Effector CD4-positive, alpha-beta T cell (primary cell): Measurements from ENCODE around the gene FREM1. TPM values are rescaled to one million over a fixed set of nuclear protein-coding genes. Genes with fewer than 3 reads are reported as not detected.
"Not testable (repeated sequence)": the region's sequence is repeated elsewhere in the genome, so short reads cannot be mapped to it uniquely, and the experiment has no call there.

ENCODE experiments used
- DNase-seq: peaks from one replicate; pipeline ENCODE4 v3.0.0-alpha.2; 2020
- total RNA-seq: gene quantifications from one replicate; lab custom pipeline; 2026; lab: John Stamatoyannopoulos, UW

FREM1 gene, protein sequence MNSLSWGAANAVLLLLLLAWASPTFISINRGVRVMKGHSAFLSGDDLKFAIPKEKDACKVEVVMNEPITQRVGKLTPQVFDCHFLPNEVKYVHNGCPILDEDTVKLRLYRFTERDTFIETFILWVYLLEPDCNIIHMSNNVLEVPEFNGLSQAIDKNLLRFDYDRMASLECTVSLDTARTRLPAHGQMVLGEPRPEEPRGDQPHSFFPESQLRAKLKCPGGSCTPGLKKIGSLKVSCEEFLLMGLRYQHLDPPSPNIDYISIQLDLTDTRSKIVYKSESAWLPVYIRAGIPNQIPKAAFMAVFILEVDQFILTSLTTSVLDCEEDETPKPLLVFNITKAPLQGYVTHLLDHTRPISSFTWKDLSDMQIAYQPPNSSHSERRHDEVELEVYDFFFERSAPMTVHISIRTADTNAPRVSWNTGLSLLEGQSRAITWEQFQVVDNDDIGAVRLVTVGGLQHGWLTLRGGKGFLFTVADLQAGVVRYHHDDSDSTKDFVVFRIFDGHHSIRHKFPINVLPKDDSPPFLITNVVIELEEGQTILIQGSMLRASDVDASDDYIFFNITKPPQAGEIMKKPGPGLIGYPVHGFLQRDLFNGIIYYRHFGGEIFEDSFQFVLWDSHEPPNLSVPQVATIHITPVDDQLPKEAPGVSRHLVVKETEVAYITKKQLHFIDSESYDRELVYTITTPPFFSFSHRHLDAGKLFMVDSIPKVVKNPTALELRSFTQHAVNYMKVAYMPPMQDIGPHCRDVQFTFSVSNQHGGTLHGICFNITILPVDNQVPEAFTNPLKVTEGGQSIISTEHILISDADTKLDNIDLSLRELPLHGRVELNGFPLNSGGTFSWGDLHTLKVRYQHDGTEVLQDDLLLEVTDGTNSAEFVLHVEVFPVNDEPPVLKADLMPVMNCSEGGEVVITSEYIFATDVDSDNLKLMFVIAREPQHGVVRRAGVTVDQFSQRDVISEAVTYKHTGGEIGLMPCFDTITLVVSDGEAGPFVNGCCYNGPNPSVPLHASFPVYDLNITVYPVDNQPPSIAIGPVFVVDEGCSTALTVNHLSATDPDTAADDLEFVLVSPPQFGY (N-terminal part only)
- total RNA-seq: not detected

DNA sequence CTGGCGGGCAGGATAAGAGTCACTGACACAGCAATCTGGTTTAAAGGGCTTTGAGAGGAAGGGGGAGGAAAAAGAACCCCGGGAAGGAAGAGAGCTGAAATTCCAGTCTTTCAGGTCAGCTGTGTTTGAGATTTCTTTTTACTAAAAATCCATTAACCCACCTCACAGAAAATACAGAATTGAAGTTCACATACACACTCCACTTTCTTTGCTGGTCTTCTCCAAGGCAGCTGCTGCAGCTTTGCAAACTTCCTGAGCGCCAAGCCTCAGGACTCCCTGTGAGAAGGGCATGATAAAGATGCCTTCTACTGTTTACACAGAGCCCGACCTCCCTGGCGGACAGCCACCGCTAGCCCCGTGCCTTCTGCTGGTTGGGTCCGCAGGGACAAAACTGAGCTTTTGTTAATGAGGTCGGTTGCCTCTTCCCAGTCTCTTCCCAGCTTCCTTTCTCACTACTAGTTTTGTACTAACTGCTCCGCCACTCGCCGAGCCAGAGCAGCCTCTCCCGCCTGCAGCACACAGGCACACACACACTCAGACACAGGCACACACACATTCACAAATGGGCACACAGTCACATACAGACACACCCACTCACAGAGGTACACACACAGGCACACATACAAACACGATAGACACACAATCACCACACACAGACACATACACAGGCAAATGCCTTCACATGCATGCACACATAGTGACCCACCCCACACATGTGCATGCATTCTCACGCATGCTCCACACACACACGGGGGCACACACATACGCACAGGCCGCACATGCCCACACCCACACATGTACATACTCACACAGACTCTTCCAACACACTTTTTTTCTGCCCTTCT is at the start of gene FREM1:
Gene FREM1, minus strand, starts transcription at position 468 of the 845 bp plus-strand sequence. CDS start 41,451 bp downstream, outside the sequence.
- no peak for DNase-seq

DNA sequence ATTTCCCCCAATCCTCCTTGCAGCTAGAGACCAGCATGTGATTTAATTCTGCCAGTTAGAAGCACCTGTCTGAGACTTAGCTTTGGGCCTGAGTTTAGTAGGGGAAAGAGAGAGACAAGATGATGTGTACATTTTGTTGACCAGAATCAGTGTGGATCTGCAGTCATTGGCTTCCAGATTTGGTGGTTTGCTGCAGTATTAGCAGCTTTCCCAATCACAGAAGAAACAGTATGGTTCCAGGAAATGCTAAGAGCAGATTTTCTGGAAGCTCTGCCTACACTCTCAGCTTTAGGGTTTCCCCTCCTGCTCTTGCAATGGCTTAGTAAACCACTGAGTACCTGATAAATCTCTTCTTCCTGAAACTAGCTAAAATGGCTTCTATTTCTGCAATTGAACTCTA is 48.8 kb upstream of the FREM1 start:
- DNase-seq: no peak

DNA sequence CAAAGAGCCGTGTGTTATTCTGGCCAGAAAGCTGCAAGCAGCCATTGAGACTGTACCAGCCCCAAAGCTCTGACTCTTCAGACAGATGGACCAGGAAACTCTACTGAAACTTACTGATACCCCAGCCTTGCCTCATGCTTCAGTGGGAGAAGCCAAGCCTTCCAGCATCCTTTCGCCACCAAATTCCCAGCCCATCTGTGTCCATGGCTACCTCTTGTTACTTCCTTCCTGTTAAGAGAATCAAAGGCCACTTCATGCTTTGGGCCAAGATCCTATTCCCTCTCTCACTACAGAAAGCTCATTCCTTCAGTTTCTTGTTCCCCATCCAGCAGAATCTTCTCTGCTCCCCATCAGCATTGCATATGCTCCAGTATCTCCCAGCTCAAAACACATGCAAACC is 46.9 kb upstream of the FREM1 start:
- no peak for DNase-seq

DNA sequence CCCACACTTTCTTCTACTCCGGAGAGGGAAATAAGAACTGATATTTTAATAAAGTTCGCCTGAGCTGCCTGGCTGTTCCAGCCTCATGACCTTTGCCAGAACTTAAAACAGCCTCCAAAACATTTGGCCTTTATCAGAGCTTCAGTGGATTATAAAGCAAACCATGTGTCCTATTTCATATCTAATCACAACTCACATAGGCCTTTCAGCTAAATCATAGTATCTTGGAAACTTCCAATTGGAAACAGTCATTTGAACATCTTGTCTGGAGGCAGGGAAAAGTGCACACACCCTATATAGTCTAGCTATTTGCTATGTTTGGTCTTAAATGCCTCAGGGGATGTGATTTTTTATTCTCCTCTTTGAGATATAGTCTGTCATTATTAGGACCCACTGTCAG is 46.0 kb upstream of the FREM1 start:
- no peak for DNase-seq

DNA sequence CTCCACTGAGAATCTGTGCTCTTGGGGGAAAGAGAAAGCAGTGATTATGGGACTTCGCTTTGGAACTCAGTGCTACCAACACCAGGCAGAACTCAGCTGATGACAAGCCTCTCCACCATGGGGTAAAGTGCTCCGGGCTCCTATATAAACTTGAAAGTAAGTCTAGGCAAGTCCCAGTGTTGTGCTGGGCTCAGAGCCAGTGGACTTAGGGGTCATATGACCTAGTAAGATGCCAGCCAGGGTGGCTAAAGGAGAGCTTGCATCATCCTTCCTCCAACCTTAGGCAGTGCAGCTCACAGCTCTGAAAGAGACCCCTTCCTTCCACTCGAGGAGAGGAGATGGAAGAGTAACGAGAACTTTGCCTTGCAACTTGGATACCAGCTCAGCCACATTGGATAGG is 35.1 kb upstream of the FREM1 start:
- DNase-seq: no peak

DNA sequence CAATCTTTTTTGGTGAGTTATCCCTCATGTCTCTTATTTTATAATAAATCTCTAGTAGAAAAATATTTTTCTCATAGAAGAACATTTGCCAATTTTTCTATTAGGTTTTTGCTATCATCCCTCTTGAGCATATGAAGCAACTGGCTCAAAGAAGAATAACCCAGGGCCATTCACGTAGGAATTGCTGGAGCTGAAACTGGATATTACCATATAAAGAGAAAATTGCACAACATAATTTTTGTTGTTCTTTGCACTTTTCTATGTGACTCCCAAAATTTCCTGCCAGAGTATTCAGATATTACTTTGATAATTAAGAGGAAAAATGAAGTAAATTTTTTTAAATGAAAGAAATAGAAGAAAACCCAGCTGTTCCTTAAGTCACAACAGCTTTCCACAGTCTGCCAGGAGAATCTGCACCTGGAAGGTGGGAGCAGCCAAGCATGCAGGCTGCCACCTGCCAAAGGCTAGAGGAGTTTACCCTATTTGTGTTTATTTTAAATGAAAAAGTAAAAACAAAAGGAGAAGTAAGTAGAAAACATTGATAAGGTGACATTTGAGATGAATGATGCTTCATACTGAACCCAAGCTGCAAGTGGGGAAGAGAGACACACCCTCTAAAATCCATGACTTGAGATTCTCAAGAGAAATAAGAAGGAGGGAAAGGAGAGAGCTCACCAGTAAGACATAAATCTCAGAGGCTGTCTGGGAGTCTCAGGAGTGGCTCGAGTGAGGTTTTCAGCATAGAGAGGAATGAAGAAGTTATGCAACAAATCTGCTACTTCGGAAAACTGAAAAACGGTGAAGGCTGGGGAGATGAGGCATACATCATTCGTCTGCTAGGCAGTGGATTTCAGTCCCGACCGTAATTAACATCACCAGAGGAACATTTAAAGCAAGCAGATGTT is 31.5 kb upstream of the FREM1 start:
- no peak for DNase-seq

DNA sequence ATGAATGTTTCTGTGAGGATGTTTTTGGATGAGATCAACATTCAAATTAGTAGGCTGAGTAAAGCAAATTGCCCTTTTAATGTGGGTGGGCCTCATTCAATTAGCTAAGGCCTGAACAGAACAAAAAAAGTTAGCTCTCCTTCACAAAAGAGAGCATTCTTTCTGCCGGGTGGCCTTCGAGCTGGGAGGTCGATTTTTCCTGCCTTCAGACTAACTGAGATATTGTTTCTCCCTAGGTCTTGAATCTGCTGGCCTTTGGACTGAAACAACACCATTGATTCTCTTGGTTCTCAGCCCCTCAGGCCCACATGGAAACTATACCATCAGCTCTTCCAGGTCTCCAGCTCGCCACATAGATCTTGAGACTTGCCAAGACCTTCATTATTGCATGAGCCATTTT is 29.1 kb upstream of the FREM1 start:
- no peak for DNase-seq

DNA sequence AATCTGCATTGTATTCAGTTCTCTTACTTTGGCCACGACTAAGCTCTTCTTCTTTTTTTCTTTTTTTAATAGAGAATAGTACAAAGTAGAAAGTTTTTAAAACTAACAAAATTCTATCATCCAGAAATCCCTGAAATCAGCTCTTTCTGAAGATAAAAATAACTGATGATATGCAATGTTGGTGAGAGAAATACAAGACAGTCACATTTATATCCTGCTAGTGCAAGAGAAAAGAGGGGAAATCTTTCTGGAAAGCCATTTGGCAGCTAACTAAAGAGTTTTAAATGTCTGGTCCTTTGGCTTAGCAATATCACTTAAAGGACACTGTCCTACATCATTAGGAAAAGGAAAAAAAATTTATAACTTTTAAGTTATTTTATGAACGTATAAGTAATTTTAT is 27.0 kb upstream of the FREM1 start:
- no peak for DNase-seq

DNA sequence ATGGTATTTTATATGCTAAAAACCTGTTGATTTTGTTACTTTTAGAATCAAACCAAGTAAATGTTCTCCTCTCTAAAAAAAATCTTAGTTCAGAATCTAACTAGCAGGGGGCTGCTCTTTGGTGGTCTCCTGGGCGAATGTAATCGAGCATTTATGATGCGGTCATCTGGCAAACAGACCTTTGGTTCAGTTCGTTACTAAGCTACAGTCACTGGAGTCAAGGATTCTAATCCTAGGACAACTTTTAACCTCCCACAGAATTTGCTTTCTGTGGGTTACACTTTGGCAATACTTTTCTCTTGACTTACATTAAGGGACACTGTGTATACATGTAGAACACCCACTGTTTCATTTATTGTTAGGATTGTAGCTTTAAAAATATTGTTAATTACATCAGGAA is 26.3 kb upstream of the FREM1 start:
- no peak for DNase-seq

DNA sequence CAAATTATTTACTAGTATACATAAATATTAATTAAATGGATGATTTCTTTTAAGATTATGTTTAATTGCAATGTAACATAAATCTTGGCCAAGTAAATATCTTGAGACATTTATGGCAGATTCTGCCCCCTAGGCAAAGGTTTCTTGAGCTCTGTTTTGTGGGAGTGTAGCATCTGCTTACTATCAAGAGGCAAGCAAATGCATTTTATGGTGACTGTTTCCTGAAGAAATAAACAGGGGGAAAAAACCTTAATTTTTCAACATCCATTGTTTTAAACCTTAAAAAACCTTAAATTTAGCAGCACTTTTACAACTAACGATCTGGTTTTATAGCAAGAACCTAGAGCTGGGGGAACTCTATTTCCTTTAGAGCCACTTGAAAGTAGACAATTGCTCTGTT is 25.7 kb upstream of the FREM1 start:
- no peak for DNase-seq

DNA sequence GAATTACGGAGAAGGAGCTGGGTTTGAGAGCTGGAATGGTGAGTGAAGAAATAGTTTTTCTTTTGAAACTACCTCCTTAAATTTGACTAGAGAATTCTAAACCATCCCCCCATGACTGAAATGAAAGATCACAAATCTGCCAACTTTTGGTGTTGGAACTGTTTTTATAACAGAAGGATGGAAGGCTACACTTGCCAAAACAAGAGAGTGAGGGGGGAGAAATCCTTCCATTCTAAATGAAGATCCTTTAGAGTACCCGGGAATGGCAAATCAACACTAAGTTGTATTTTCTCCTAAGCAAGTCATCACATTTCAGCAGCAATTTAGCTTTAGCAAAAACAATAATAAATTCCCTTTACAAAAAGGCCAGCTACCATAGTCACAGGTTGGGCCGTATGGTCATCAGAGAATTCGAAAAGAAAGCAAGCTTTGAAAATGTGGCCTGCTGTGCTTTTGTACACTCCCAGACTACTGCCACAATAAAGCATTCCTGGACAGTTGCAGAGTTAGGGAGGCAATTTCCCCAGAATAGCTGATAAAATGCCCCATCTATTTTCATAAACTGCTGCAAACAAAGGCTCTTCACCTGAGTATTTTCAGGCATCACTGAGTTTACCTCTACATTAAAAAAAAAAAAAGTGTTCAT is 25.0 kb upstream of the FREM1 start:
- DNase-seq: no peak

DNA sequence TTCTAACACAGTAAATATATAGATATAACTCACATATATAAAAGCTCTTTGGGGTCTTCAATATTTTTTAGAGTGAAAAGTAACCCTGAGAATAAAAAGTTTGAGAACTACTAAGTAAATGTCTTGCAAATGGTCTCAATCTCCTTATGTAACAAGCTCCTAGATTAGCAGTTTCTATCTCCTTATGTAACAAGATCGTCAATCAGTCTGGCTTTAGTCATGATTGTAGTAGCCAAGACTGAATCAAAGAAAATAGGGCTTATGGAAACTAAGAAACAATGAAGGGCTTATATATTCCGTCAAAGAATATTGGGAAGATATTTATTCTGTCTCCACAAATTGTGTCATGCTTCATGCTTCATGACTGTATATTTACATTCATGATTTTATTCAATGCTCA is 22.4 kb upstream of the FREM1 start:
- DNase-seq: no peak

DNA sequence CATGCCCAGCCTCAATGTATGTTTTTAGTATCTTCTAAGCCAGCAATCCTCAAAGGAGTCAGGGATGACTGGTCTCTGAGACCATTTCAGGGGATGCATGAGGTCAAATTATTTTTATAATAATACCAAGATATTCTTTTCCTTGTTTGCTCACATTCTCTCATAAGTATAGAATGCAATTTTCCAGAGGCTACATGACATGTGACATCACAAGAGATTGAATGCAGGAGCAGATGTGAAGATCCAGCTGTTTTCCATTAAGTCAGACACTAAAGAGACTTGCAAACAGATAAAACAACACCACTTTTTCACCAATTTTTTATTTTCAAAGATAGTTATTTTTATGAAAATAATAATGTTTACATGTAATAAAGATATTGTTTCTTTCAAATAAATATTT is 22.0 kb upstream of the FREM1 start:
- no peak for DNase-seq

DNA sequence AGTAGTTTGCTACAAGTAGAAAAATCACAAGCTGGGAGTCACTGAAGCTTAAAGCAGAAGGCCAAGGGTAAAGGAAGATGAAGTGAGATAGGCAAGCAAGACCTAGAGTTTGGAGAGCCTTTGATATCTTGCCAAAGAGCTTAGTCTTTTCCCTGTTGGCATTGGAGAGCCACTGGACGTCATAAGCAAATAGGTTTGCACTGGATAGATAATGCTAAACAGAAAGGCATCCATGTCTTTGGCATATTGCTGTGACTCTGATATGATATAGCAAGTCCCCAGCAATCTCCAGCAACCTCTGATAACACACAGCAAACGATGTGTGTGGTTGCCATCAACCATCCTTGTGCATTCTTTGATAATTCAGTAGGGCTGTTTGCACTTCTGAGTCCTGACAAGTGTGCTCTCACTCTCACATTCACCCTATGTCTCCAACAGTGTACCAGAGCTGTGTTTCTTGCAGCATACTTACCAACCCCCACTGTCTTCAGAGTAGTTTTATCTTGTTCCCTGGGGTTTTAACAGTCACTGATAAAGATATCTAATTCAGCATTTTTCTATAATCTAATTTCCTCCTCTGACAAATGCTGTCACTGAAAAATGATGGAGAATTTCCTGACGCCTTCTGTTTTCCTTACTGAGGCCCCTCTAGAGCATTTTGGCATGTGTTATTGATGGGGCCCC is 16.9 kb upstream of the FREM1 start:
- DNase-seq: no peak

DNA sequence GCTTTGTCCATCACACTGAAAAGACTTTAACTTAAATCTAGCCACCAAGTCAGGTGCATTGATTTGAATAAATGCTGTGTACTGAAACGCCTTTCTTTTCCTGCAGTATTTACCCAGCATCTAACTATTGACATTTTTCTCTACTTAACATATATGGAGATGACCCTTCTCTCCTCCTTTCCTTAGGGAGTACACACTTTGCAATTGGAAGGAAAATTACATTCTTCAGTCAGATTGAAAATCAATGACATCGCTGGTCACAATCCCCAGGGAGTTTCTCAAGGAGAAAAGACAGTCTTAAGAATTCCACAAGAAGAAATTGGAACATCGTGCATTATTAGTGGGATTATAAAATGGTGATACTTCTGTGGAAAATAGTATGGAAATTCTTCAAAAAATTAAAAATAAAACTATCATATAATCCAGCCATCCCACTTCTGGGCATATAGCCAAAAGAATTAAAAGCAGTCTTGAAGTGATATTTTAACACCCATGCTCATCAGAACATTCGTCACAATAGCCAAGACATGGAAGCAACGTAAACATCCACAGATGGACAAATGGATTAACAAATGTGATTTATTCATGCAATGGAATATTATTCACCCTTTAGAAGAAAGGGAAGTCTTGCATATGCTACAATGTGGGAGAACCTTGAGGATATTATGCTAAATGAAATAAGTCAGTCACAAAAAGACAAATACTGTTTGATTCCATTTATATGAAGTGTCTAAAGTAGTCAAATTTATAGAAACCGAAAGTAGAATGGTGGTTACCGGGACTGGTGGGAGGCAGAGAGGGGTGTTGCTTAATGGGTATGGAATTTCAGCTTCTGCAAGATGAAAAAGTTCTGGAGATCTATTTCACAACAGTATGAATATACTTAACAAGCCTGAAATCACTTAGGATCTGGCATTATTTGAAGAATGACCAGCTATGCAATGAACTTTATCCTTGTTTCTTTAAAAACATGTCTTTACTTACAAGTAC is 14.3 kb upstream of the FREM1 start:
- DNase-seq: no peak

DNA sequence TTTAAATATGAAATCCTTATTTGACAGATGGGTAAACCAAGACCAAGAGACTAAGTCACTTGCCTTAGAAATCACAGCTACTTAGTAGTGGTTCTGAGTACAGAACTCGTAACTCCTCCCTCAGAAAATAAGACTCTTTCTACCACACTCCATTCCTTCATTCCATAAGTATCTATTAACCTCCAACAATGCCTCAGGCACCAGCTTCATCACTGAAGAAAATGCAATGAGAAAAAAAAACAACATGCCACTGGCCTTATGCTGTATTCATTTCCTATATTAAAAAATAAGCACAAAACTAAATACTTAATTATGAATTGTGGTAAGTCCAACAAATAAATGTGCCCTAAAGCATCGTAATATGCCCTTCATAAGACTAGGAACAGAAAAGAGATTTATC is 13.5 kb upstream of the FREM1 start:
- no peak for DNase-seq

DNA sequence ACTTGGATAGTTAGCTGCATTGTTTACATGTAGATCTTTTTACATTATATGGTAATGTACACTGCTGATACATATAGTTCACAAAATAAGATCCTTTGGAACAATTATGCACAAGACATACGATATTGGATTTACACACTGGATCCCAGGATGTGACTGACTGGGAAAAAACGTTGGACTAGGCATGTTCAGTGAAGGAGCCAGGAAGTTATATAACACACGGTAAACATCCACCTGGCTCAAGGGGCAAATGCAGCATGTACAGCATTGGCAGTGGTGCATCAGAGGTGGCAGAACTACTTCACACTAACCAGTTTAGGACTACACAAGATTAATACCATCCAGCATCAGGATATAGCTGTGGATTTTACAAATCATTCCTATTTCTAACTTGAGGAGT is 10.6 kb upstream of the FREM1 start:
- DNase-seq: not testable (repeated sequence)

DNA sequence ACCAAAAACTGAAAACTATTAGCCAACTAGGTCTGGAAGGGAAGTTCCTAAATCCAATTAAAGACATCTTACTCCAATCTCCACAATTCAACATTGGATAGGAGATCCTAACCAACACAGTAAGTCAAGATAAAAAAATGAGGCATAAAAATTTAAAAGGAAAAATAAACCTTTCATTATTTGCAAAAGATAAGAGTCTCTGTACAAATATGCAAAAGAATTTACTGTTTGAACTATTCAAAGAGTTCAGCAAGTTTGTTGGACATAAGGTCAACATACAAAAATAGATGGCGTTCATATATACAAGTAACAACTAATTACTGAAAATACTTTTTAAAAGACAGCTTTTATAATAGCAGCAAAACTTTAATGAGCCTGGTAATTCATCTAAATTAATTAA is 3.1 kb upstream of the FREM1 start:
- no peak for DNase-seq

DNA sequence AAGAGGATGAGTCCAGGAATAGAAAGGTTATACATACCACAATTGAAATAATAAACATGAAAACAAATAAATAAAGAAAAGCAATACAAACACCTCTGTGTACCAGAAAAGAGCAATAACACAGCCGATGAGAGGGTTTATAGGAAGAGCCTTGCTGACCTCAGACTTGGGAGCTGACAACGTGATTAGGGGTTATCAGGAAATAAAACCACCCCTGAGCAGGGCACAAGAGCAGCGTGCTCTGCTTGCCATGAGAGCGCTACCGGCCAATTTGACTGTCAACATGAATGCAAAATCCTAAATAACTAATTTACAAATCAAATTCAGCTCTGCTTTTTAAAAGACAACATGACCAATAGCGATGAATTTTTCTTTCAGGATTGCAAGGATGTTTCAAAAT is 2.6 kb upstream of the FREM1 start:
- no peak for DNase-seq
